Endothelial cell (in vitro differentiated cells): ENCODE data around the gene TENM4. TPM values are rescaled to one million over a fixed set of nuclear protein-coding genes. Genes with fewer than 3 reads are reported as not detected.

Source experiments
- DNase-seq: peaks from one replicate; pipeline ENCODE4 v3.0.0; 2021; ENCODE audit warnings: low spot score
- H3K27ac Mint-ChIP-seq: one replicate; pipeline ENCODE4 v1.8.0; 2021; ENCODE audit warnings: mixed read lengths, inconsistent platforms; ENCODE audit not compliant: unreplicated experiment
- H3K27me3 Mint-ChIP-seq: one replicate; pipeline ENCODE4 v1.8.0; 2021; ENCODE audit warnings: mild to moderate bottlenecking, moderate library complexity, mixed read lengths, inconsistent platforms; ENCODE audit not compliant: unreplicated experiment
- H3K36me3 Mint-ChIP-seq: one replicate; pipeline ENCODE4 v1.8.0; 2021; ENCODE audit warnings: mild to moderate bottlenecking, low read depth, mixed read lengths, inconsistent platforms; ENCODE audit not compliant: unreplicated experiment
- H3K4me1 Mint-ChIP-seq: one replicate; pipeline ENCODE4 v1.8.0; 2021; ENCODE audit warnings: mild to moderate bottlenecking, mixed read lengths, inconsistent platforms; ENCODE audit not compliant: unreplicated experiment
- H3K4me3 Mint-ChIP-seq: one replicate; pipeline ENCODE4 v1.8.0; 2021; ENCODE audit warnings: mild to moderate bottlenecking, mixed read lengths, inconsistent platforms; ENCODE audit not compliant: unreplicated experiment
- H3K9me3 Mint-ChIP-seq: one replicate; pipeline ENCODE4 v1.8.0; 2021; ENCODE audit warnings: mixed read lengths, inconsistent platforms; ENCODE audit not compliant: unreplicated experiment
- total RNA-seq: library from RNA; stranded (reverse); fragmentation: NEBNext Ultra II Directional; extraction: Animal tissue kit (Norgen Biotek cat#: 25700); gene quantifications from one replicate; pipeline ENCODE4 v1.2.1, GENCODE V29; 2021; ENCODE audit not compliant: unreplicated experiment
- TF ChIP-seq, protein P1 (sequence below): fragments of 200-600 bp; sonication (generic); IDR thresholded peaks from one replicate; pipeline ENCODE4 v1.5.0; 2021; ENCODE audit warnings: antibody characterized with exemption; ENCODE audit not compliant: unreplicated experiment

Gene TENM4
- total RNA-seq, 1 donor from 2014 or later = 1.8 TPM

DNA sequence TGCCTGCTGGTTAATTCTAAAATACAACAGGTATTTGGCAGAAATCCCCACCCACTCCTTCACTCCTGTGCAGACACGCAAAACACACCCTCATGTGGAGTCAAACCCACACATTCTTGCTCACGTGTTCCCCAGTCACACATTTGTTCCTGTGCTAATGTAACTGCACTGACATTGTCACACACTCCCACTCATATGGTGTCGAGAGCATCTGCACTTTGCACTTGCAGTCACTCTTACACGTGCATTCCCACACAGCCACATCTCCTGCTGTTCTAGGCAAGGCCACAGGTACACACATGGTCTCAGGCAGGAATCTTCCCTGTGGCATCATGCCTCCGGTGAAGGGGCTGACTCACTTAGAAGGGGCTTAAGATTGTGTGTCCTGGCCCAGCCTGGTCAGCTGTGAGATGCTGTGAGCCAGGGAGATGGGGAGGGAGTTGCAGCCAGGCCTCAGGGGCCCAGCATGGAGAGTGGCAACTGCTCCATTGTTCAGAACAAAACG is 395.0 kb downstream of the TENM4 start:
- Mint-ChIP-seq H3K4me3 (no peak overlapping the region), H3K36me3 (no peaks in the 10 kb centered on the region), H3K9me3 (no peaks in the 10 kb centered on the region), H3K27me3 (peaks cover 6% of the 10 kb centered on the region), H3K27ac (no peak overlapping the region), H3K4me1 (no peaks in the 10 kb centered on the region)
- DNase-seq = no peak
- TF ChIP-seq, protein P1, sequence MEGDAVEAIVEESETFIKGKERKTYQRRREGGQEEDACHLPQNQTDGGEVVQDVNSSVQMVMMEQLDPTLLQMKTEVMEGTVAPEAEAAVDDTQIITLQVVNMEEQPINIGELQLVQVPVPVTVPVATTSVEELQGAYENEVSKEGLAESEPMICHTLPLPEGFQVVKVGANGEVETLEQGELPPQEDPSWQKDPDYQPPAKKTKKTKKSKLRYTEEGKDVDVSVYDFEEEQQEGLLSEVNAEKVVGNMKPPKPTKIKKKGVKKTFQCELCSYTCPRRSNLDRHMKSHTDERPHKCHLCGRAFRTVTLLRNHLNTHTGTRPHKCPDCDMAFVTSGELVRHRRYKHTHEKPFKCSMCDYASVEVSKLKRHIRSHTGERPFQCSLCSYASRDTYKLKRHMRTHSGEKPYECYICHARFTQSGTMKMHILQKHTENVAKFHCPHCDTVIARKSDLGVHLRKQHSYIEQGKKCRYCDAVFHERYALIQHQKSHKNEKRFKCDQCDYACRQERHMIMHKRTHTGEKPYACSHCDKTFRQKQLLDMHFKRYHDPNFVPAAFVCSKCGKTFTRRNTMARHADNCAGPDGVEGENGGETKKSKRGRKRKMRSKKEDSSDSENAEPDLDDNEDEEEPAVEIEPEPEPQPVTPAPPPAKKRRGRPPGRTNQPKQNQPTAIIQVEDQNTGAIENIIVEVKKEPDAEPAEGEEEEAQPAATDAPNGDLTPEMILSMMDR = no peak

DNA sequence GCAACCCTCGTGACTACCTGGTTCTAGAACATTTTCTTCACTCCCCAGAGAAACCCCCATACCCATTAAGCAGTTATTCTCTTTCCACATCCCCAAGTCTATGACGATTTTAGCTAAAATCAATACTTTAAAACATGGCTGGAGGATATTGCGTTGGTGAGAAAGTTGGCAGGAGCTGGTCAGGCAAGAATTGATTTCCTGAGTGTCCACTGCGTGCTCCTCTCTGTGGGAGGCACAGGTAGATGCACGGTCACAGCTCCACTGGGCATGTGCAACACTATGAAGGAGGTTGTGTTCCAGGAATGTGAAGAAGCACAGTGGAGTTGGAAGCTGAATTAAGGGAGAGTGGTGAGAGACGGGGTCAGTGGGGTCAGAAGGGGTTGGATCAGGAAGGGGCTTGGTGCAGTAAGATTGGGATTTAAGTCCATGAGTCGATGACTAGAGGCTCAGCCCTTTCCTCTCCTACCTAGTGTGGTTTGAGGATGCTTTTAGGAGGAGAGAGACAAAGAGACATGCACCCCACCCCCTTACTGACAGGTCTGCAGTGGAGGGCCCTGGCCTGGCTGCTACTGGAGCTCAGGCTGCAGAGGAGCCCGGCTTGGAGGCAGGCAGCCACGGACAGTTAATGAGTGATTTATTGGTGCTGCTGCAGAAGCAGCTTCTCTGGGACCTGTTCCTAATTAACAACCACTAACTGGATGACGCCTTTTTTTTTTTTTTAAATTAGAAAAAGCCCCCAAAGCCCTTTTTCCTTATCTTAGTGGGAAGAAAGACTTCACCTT is 395.6 kb downstream of the TENM4 start:
- Mint-ChIP-seq H3K9me3 (no peaks in the 10 kb centered on the region), H3K4me3 (no peak overlapping the region)

DNA sequence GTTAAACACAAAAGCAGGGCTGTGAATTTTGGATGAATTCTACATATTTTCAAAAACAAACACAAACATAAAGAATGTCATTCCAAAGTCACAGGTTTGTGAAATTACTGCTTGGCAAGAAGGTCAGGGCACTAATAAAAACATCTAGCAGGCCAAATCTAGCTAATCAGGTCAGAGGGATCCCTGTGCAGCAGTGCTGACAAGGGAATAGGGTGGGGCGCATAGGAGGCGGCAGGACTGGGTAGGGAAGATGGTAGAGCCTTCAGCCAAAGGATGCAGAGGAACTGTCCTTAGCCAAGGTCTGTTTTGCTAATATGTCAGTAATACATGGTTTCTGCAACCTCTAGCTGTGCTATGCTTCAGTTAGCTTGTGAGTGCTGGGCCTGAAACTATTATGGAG is 396.6 kb downstream of the TENM4 start:
- H3K4me1 Mint-ChIP-seq = no peaks in the 10 kb centered on the region
- DNase-seq = no peak
- H3K36me3 Mint-ChIP-seq = no peaks in the 10 kb centered on the region
- H3K4me3 Mint-ChIP-seq = no peak overlapping the region
- H3K27ac Mint-ChIP-seq = no peak overlapping the region
- peaks cover 6% of the 10 kb centered on the region for H3K27me3 Mint-ChIP-seq
- TF ChIP-seq, protein P1 = no peak
- no peaks in the 10 kb centered on the region for H3K9me3 Mint-ChIP-seq

More for the DNA sequence above, 395.6 kb downstream of the TENM4 start:
- Mint-ChIP-seq H3K27me3 (peaks cover 6% of the 10 kb centered on the region), H3K4me1 (no peaks in the 10 kb centered on the region), H3K36me3 (no peaks in the 10 kb centered on the region), H3K27ac (no peak overlapping the region)
- no peak for DNase-seq
- TF ChIP-seq, protein P1 = no peak

DNA sequence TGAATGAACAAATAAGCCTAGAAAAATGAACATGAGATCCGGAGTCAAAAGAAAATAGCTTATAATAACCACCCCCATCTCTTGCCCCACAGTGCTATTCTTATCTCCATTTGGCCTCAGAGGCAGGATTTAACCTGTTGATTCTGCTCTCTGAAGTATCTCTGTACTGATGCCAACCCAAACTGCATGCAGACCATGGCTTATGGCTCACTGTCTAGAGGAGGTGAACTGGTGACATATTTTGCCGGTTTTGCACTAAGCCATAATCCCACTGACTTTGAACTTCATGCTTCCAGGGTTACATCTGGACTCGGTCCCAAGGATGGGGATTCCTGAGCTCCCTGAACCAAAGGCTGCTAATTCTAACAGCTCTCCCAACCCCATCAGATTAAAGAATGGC is 397.1 kb downstream of the TENM4 start:
- H3K27me3 Mint-ChIP-seq = peaks cover 6% of the 10 kb centered on the region
- no peaks in the 10 kb centered on the region for H3K9me3 Mint-ChIP-seq
- H3K36me3 Mint-ChIP-seq = no peaks in the 10 kb centered on the region
- DNase-seq = no peak
- H3K4me3 Mint-ChIP-seq = no peak overlapping the region
- H3K27ac Mint-ChIP-seq = no peak overlapping the region
- TF ChIP-seq, protein P1 = no peak
- no peaks in the 10 kb centered on the region for H3K4me1 Mint-ChIP-seq

DNA sequence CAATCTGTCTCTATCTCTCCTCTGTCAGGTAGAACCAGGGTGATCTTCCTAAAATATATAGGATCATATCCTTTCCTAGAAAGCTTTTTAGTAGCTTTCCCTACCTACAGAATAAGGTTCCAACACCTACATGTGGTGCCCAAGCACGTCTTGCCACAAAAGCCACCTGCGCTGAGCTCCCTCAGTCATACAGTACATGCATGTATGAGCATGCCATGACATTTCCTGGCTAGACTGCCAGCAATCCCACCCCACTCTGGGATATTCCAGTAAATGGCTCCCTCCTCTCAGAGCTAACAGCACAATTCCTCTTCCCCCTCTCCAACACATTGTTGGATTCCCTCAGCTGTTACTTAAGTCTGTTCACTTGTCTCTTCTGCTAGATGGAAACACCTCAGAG is 398.0 kb downstream of the TENM4 start:
- Mint-ChIP-seq H3K36me3 (no peaks in the 10 kb centered on the region), H3K4me3 (no peak overlapping the region), H3K9me3 (no peaks in the 10 kb centered on the region), H3K27ac (no peak overlapping the region), H3K4me1 (no peaks in the 10 kb centered on the region), H3K27me3 (peaks cover 2% of the 10 kb centered on the region)
- DNase-seq = no peak
- TF ChIP-seq, protein P1 = no peak
